Activated naive CD8-positive, alpha-beta T cell (primary cell): ENCODE measurements around the gene CALCR.
"Not testable (repeated sequence)": the region's sequence is repeated elsewhere in the genome, so short reads cannot be mapped to it uniquely, and the experiment has no call there.

Experiments
- H3K27ac Mint-ChIP-seq: one replicate; pipeline ENCODE4 v1.8.0; 2021; ENCODE audit warnings: mixed read lengths
- H3K27me3 Mint-ChIP-seq: one replicate; pipeline ENCODE4 v1.8.0; 2021; ENCODE audit warnings: mixed read lengths
- H3K36me3 Mint-ChIP-seq: one replicate; pipeline ENCODE4 v1.8.0; 2021; ENCODE audit warnings: mixed read lengths
- H3K4me1 Mint-ChIP-seq: one replicate; pipeline ENCODE4 v1.8.0; 2021; ENCODE audit warnings: low read depth, mixed read lengths
- H3K4me3 Mint-ChIP-seq: one replicate; pipeline ENCODE4 v1.8.0; 2021; ENCODE audit warnings: mild to moderate bottlenecking, mixed read lengths
- H3K9me3 Mint-ChIP-seq: one replicate; pipeline ENCODE4 v1.8.0; 2021; ENCODE audit warnings: low read depth, mixed read lengths

CALCR gene

GRCh38 chr7:93535616-93536015 is 38.9 kb downstream of the CALCR start:
- no peaks in the 10 kb centered on the region for H3K36me3 Mint-ChIP-seq
- no peak overlapping the region for H3K4me3 Mint-ChIP-seq
- no peaks in the 10 kb centered on the region for H3K4me1 Mint-ChIP-seq
- H3K27ac Mint-ChIP-seq, result no peak overlapping the region
- no peaks in the 10 kb centered on the region for H3K9me3 Mint-ChIP-seq
- H3K27me3 Mint-ChIP-seq, result no peaks in the 10 kb centered on the region

DNA sequence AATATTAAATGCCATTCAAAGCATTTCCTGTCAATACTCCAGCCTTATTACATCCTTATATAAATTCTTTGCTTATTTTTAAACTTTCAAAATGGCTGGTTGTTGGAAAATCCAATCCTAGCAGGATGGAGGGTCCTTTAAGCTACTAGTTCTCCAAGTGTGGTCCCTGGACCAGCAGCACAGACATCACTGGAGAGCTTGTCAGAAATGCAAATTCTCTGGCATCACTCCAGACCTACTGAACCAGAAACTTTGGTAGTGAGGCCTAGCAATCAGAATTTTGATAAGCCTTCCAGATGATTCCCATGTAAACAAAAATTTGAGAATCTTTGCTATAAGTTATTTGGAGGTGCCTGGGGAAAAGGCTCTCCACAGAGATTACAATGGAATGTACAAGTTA is 43.8 kb downstream of the CALCR start:
- Mint-ChIP-seq H3K4me3 (no peak overlapping the region), H3K27ac (no peak overlapping the region), H3K4me1 (no peaks in the 10 kb centered on the region), H3K9me3 (no peaks in the 10 kb centered on the region), H3K36me3 (no peaks in the 10 kb centered on the region), H3K27me3 (no peaks in the 10 kb centered on the region)

DNA sequence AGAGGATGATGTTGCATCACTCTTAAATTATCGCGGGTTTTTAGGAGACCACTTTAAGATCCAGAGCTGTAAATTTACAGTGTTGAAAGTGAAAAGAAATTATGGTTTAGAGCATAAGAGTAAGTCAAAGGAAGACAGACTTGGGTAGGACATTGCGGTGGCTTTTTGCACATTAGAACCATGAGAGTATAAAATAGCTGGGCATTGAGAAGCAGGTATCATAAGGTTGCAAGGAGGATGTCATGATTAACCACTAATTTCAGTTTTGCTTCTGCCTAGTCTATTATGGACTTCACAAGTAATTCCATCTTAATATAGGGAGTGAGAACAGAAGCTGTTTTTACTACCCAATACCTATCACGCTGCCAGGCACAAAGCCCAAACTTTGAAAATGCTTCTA is 57.7 kb downstream of the CALCR start:
- Mint-ChIP-seq H3K27ac (no peak overlapping the region), H3K27me3 (no peaks in the 10 kb centered on the region), H3K36me3 (no peaks in the 10 kb centered on the region), H3K9me3 (no peaks in the 10 kb centered on the region), H3K4me3 (no peak overlapping the region), H3K4me1 (no peaks in the 10 kb centered on the region)

GRCh38 chr7:93515144-93515543 is 59.4 kb downstream of the CALCR start:
- Mint-ChIP-seq H3K27me3 (no peaks in the 10 kb centered on the region), H3K27ac (no peak overlapping the region), H3K36me3 (no peaks in the 10 kb centered on the region), H3K9me3 (no peaks in the 10 kb centered on the region), H3K4me1 (no peaks in the 10 kb centered on the region), H3K4me3 (no peak overlapping the region)

DNA sequence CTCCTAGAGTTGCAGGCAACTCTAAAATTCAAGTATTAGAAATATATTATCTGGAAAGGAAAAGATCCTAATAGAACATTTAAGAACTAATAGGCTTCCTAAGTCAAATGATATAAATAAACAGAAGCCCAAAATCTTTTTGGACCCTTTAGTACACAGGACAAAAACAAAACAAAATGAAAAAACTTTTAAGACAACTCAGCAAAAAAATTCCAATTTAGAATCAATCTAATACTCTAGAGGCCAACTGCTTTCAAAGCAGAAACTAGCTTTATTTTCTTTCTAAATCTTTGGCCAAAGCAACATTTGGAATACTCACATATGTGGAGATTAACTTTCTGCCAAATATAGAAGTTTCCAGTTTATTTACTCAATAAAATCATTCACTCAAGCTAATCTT is 65.2 kb downstream of the CALCR start:
- peaks cover 2% of the 10 kb centered on the region for H3K27me3 Mint-ChIP-seq
- H3K4me3 Mint-ChIP-seq, result no peak overlapping the region
- H3K27ac Mint-ChIP-seq, result no peak overlapping the region
- no peaks in the 10 kb centered on the region for H3K4me1 Mint-ChIP-seq
- no peaks in the 10 kb centered on the region for H3K9me3 Mint-ChIP-seq
- H3K36me3 Mint-ChIP-seq, result no peaks in the 10 kb centered on the region

GRCh38 chr7:93503088-93503487 is 71.4 kb downstream of the CALCR start:
- H3K27me3 Mint-ChIP-seq, result peaks cover 4% of the 10 kb centered on the region
- H3K9me3 Mint-ChIP-seq, result no peaks in the 10 kb centered on the region
- no peaks in the 10 kb centered on the region for H3K36me3 Mint-ChIP-seq
- no peak overlapping the region for H3K4me3 Mint-ChIP-seq
- no peak overlapping the region for H3K27ac Mint-ChIP-seq
- no peaks in the 10 kb centered on the region for H3K4me1 Mint-ChIP-seq

DNA sequence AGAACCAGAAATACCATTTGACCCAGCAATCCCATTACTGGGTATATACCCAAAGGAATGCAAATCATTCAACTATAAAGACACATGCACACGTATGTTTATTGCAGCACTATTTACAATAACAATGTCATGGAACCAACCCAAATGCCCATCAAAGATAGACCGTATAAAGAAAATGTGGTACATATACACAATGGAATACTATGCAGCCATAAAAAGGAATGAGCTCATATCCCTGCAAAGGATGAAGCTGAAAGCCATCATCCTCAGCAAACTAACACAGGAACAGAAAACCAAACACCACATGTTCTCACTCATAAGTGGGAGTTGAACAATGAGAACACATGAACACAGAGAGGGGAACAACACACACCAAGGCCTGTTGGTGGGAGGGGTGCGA is 82.7 kb downstream of the CALCR start:
- H3K36me3 Mint-ChIP-seq, H3K27me3 Mint-ChIP-seq, H3K4me1 Mint-ChIP-seq, H3K4me3 Mint-ChIP-seq, H3K9me3 Mint-ChIP-seq, H3K27ac Mint-ChIP-seq: not testable (repeated sequence)

GRCh38 chr7:93476491-93477344 is 97.8 kb downstream of the CALCR start:
- Mint-ChIP-seq H3K4me1 (no peaks in the 10 kb centered on the region), H3K36me3 (no peaks in the 10 kb centered on the region), H3K27me3 (no peaks in the 10 kb centered on the region), H3K4me3 (no peak overlapping the region), H3K27ac (no peak overlapping the region), H3K9me3 (no peaks in the 10 kb centered on the region)

- Mint-ChIP-seq H3K36me3 (no peaks in the 10 kb centered on the region), H3K4me1 (no peaks in the 10 kb centered on the region), H3K27ac (no peak overlapping the region), H3K27me3 (no peaks in the 10 kb centered on the region), H3K4me3 (no peak overlapping the region), H3K9me3 (no peaks in the 10 kb centered on the region)
Observed at GRCh38 chr7:93475811-93476210, 98.7 kb downstream of the CALCR start.

DNA sequence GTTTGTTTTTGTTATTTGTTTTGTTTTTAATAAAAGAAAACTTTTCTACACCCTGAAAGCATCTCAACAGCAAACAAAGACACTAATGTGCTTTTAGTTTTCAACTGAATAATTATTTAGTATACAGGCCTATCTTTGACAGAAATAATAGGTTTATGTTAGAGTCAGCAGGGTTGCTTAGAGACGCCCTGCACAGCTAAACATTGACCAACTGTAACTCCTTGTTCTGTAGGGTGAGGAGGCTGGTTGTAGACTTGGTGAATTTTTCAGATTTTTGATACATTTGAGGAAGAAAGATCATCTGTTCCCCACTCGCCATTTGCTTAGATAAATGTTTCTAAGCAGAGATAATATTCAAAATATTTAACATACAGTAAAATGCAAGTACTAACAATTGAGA is 103.1 kb downstream of the CALCR start:
- Mint-ChIP-seq H3K27me3 (peaks cover 2% of the 10 kb centered on the region), H3K27ac (no peak overlapping the region)

GRCh38 chr7:93463764-93464163 is 110.8 kb downstream of the CALCR start:
- Mint-ChIP-seq H3K4me1 (no peaks in the 10 kb centered on the region), H3K27me3 (peaks cover 2% of the 10 kb centered on the region), H3K27ac (no peak overlapping the region), H3K4me3 (no peak overlapping the region), H3K36me3 (no peaks in the 10 kb centered on the region), H3K9me3 (no peaks in the 10 kb centered on the region)

More for the DNA sequence above, 103.1 kb downstream of the CALCR start:
- Mint-ChIP-seq H3K4me1 (no peaks in the 10 kb centered on the region), H3K4me3 (no peak overlapping the region), H3K36me3 (no peaks in the 10 kb centered on the region), H3K9me3 (no peaks in the 10 kb centered on the region)

GRCh38 chr7:93461350-93461749 is 113.2 kb downstream of the CALCR start:
- Mint-ChIP-seq H3K4me1 (no peaks in the 10 kb centered on the region), H3K27ac (no peak overlapping the region), H3K9me3 (no peaks in the 10 kb centered on the region), H3K4me3 (no peak overlapping the region), H3K27me3 (no peaks in the 10 kb centered on the region), H3K36me3 (no peaks in the 10 kb centered on the region)

DNA sequence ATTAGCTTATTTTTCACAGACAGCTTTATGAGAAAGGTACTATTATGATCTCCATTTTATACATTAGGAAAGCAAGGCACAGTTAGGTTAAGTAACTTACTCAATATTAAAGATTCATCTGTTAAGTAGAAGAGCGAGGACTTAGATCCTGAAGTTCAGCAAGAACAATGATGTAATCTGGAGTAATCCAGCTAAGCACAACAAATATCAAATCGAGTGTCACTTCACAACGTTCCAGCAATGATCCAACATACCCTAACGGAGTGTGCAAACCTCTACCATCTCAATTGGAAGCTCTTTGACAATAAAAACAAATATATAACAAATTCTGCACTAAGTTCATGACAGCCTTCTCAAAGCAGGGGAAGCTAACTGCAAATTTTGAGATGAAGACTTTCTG is 121.3 kb downstream of the CALCR start:
- Mint-ChIP-seq H3K27ac (no peak overlapping the region), H3K4me3 (no peak overlapping the region), H3K9me3 (no peaks in the 10 kb centered on the region), H3K27me3 (no peaks in the 10 kb centered on the region), H3K36me3 (no peaks in the 10 kb centered on the region), H3K4me1 (no peaks in the 10 kb centered on the region)

GRCh38 chr7:93448176-93448575 is 126.3 kb downstream of the CALCR start:
- Mint-ChIP-seq H3K36me3 (no peaks in the 10 kb centered on the region), H3K4me1 (no peaks in the 10 kb centered on the region), H3K27me3 (no peaks in the 10 kb centered on the region), H3K4me3 (no peak overlapping the region), H3K27ac (no peak overlapping the region), H3K9me3 (no peaks in the 10 kb centered on the region)

GRCh38 chr7:93447509-93447908 is 127.0 kb downstream of the CALCR start:
- Mint-ChIP-seq H3K4me1 (no peaks in the 10 kb centered on the region), H3K36me3 (no peaks in the 10 kb centered on the region), H3K9me3 (no peaks in the 10 kb centered on the region), H3K4me3 (no peak overlapping the region), H3K27ac (no peak overlapping the region), H3K27me3 (no peaks in the 10 kb centered on the region)
